ENCODE results near the gene CDH23. TPM values are rescaled to one million over a fixed set of nuclear protein-coding genes. Genes with fewer than 3 reads are reported as not detected.

CDH23 gene
- total RNA-seq, 1 donor, result 0.81 TPM

DNA sequence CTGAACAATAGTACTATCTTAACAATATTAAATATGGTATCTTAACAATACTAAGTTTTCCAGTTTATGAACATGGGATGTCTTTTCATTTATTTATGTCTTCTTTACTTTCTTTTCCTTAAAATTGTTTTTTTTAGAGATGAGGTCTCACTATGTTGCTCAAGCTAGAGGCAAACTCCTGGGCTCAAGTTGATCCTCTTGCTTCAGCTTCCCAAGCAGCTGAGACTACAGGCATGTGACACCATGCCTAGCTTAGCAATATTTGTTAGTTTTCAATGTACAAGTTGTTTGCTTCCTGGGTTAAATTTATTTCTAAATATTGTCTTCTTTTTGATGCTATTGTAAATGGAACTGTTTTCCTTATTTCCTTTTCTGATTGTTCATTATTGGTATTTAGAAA lies 16.9 kb downstream of the CDH23 start:
- DNase-seq (ENCODE audit: low read depth in 2 of 3, low spot score in 2 of 3), result no peak

DNA sequence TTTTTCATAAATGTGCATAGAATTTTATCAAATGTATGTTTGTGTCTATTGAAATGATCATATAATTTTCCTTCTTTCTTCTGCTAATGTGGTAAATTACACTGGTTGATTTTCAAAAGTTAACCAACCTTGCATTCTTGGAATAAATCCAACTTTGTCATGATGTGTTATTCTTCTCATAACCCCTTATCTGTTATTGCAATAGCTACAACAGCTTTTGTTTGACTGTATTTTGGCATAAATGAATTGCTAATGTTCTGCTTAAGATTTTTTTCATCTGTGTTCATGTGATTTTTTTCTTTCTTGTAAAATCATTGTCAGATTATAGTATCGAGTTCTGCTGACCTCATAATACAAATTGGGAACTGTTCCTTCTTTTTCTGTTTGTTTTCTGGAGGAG lies 17.6 kb downstream of the CDH23 start:
- no peak for DNase-seq (ENCODE audit: low read depth in 2 of 3, low spot score in 2 of 3)

DNA sequence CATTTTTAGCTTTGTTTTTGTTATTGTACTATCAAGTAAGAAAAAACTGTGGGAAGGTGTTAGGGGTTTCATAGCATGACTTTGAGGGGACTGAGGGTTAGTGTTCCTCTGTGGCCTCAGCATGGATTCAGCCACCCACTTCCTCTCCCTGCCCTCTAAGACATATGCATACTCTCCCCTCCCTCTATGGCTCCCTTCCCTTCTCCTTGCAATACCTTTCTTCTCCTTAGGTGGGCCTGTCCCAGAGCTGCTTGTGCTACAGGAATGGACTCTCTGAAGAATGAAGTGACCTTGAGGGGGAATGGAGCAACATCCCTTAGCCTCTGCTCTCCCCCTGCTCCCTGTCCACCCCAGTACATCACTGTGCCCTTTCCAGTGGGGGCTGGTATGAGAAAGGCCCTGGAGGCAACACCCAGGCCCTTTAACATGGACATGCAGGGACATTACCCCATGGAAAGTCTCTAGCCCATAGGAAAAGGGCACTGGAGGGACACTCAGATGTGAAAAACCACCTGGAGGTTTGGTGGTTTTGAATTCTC lies 22.4 kb downstream of the CDH23 start:
- DNase-seq (ENCODE audit: low read depth in 2 of 3, low spot score in 2 of 3), result no peak

DNA sequence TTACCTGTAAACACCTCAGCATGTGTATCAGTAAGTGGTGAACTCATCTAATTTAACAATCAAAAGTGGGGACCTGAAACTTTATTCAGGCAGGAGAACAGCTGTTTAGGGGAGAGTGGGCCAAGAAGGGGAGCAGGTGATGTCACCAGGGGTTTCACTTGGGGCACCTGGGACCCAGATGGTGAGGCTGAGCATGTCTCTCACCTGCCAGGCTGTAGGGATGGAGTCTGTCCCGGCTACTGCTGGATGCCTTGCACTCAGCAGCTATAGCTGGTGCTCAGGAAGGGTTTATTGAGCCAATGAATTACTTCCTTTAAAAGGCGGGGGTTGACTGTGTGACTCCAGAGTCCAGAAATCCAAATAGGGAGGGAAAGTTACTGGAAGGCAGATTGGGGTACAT lies 23.0 kb downstream of the CDH23 start:
- DNase-seq (ENCODE audit: low read depth in 2 of 3, low spot score in 2 of 3), result no peak

DNA sequence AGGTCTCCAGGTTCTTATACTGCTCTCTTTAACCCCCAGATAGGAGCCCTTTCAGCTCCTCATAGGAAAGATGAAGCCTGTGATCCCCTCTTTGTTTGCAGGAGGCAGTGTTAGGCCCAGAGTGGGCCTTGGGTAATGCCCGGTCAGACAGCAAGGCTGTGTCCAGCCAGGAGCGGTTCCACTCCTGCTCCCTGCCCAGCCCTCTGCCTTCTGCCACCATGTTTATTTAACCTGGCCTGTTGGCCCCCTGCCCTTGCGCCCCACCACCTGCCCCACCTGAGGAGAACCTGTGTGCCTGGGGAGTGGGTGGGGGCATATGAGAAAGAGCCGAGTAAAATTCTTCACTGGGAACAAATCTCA lies 24.3 kb downstream of the CDH23 start:
- no peak for DNase-seq (ENCODE audit: low read depth in 2 of 3, low spot score in 2 of 3)

DNA sequence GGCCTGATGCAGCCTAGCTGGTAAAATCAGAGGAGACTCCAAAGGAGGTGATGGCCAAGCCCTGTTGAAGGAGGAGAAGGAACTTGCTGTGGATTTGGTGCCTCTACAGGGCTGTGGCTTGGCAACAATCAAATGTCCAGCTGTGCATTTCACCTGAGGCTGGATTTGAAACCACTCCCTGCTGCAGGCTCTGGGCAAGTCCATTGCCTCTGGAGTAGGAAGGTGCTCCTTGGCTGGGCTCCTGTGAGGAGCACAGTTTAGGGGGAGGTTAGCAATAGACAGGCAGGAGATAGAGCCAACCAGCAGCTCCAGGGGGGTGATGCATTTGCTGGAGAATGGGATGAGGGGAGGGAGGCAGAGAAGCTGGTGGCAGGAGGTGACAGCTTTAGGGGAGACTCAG lies 26.5 kb downstream of the CDH23 start:
- DNase-seq (ENCODE audit: low read depth in 2 of 3, low spot score in 2 of 3), result no peak

DNA sequence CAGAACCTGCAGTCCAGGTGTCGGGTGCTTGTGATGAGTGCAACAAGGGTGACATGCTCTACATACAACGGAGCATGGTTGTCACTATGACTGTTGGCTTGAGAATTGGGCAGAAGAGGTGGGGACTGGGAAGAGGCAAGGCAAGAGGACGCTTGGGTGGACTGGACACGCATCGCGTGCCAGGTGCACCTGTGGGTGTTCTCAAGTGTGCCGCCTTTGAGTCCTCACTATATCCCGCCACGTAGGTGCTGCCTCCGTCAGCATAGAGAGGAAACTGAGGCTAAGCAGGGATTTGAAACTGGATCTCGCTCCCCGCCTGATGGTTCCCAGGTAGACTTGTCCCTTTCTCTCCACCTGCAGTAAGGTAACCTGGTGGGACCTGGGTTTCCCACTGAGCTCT lies 27.2 kb downstream of the CDH23 start:
- no peak for DNase-seq (ENCODE audit: low read depth in 2 of 3, low spot score in 2 of 3)

DNA sequence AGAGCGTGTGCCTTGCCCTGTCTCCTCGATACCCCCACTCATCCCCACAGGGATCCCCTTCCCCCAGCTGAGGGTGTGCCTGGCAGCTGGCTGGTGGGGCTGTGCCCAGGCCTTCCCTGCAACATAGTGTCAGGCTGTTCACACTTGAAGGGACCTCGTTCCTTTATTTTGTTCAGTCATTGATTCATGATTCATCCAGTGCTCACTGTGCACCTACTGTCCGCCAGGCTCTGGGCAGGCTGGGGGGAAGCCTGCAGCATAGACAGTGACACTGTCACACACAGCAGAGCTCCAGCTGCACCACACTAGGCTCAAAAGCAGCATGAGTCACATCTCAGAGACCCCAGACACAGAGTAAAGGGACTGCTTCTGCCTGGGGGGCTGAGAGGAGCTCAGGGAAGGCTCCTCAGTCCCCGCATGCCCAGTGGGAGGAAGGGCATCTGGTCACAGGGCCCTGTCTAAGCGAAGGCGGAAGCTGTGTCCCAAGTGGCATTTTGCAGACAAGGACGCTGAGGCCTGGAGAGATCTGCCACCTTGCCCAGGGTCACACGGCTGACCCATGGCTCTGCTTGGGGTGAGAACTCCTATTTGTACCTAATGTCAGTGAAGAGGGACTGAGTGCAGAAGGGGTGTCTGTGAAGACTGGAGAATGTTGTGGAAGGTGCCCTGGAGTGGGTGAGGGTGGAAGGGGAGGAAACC lies 27.9 kb downstream of the CDH23 start:
- DNase-seq (ENCODE audit: low read depth in 2 of 3, low spot score in 2 of 3), result no peak

DNA sequence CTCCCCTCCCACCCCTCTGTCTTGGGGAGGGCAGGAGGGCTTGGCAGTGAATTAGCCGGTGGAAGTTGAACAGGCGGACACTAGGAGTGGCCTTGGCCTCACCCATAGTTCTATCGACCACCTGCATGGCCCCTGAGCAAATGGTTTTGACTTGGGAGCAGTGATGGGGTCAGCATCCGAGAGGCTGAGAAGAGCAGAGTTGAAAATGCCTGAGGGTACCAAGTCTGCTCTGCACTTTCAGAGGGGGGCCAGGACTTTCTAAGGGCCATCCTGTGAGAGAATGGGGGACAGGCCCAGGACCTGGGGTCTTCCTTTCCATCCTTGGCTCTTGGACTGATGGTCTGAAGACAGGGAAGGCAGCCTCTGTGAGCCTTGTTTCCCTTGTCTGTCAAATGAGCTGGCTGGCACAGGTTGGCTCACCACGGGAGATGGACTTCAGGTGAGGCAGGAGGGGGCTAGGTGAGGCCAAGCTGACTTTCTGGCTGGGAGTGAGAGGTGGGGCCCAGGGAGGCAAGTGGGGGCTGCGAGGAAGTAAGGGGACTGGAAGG lies 29.4 kb downstream of the CDH23 start:
- no peak for DNase-seq (ENCODE audit: low read depth in 2 of 3, low spot score in 2 of 3)

DNA sequence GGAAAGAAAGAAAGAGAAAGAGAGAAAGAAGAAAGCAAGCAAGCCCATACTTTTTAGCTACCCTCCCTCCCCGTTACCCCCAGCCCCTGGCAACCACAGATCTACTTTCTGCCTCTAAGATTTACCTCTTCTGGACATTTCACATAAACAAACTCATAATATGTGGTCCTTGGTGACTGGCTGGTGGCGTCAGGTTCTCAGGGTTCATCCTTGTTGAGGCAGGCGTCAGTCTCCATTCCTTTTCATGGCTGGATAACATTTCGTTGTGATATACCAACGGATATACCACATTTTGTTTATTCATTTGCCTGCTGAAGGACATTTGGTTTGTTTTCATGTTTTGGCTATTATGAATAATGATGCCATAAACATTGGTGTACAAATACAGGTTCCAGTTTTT lies 30.5 kb downstream of the CDH23 start:
- DNase-seq (ENCODE audit: low read depth in 2 of 3, low spot score in 2 of 3), result no peak

DNA sequence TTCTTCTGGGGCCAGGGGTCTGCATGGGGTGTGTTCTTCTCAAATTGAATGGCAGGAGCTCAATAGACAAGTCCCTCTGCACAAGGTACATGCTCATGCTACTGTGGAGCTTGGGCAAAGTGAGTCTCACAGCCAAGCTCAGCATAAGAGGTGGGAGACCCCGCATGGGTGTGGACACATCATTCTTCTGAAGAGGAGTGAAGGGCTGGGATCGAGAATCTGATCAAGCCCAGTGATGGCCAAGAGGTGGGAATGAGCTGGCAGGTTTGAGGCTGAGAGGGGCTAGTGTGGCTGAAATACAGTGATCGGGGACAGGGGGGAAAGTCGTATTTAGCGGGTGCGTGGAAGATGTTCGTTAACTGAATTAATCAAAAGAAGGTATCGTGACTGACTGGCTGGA lies 32.6 kb downstream of the CDH23 start:
- DNase-seq (ENCODE audit: low read depth in 2 of 3, low spot score in 2 of 3), result no peak

DNA sequence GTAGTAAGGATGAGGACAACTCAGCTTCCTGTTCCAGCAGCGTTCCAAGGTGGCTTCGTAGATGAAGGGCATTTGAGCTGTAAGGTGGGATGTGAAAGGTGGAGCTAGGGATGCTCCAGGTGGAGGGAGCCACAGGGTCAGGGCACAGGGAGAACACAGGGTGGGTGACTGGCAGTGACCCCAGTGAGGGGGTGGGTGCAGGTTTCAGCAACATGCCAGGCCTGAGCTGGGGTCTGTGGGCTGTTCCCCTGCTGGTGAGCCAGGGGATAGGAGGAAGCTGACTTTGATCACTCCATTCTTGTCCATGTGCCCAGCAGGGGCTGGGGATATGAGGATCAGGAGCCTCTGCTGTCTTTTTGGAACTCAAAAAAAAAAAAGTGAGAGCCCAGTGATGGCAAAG lies 33.2 kb downstream of the CDH23 start:
- DNase-seq (ENCODE audit: low read depth in 2 of 3, low spot score in 2 of 3), result no peak

DNA sequence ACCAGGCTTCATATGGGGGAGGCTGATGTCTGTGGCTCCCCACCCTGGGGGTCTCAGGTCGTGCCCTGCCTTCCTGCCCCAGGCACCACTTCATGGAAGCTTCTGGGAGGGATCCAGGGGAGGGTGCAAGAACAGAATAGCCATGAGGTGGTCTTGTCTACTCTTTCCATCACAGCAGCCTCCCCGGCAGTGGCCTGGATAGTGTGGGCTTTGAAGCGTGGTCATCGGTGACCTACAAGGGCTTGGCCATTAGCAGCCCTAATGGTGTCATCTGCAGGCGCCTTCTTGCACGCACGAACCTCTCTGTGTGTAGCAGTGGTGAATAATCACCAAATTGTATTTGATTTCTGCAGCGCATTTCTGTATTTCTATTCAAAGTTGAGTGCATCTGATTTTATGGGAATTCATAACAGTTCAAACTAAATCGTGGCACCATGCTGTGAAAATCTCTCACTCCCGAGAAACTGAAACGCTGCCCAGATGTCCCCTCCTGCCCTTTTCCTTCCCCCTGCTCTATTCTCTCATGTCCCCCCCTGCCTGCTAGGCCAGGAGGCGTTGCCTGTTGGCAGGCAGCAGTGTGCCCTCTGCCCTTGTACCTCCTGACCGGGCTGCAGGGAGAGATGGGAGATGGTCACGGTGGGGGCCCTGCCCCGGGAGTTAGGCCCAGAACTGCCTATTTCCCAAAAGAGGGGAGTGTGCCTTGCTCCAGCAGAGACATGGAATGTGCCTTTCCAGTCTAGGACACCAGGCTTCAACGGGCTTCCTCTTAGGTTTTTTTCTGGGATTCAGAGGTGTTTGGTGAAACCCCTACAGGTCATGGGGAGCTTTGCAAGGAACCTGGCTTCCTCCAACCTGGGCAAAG lies 34.8 kb downstream of the CDH23 start:
- DNase-seq (ENCODE audit: low read depth in 2 of 3, low spot score in 2 of 3), result no peak

DNA sequence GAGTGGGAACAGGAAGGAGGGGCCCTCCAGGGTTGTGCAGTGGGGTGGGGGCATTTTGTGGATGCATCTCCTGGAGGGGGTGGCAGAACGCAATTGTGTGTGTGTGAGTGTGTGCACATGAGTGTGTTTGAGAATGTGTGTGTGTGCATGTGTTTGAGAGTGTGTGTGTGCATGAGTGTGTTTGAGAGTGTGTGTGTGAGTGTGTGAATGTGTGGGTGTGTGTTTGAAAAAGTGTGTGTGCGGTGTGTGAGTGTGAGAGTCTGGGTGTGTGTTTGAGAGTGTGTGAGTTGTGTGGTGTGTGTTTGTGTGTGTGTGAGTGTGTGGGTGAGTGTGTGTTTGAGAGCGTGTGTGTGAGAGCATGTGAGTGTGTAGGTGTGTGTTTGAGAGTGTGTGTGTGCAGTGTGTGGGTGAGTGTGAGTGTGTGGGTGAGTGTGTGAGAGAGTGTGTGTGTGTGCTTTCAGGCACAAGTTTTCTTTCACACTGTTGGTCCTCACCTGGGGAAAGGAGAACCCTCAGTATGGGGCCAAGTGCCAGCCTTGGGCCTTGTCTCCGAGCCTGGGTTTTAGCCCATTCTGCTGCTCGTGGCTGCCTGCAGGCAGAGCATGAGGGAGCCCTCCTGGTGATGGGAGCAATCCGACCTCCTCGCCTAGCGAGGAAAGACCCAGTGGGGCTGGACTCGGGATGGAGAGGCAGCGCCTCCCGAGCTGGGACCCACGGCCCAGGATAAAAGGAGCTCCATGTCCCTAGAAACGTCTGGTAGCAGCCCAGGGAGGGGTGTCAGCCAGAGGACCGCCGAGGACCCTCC lies 35.6 kb downstream of the CDH23 start:
- DNase-seq (ENCODE audit: low read depth in 2 of 3, low spot score in 2 of 3), result no peak

DNA sequence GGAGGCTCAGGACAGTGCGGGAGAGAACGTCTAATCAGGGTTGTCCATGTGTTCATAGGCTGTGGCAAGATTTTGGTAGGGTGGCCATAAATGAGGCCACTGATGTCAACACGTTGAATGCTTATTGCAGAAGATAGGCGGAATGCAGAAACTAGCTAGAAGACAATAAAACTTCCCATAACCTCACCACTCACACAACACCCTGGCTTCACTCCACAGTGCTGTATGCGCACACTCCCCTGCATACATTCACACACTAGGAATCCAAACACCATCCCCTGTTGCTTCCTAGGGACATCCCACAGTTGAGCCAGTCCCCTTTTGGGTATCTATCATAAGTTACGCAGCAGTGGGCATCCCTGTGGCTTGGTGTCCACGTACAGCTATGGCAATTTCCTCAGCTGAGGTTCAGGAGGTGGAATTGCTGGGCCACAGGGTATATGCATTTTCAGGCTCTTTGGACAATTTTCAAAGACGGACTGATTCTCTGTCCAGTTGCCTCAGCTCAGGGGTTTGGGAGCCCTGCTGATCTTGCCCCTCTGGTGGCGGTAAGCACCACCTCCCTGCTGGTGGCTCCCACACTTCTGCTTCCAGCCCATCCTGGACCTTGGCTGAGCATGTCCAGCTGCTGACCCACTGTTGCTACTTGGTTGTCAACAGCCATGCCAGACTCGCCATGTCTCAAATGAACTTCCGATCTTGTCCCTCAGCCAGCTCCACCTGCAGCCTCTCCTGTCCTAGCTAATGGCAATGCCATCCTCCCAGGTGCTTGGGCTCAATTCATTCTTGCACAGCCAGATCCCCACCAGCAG lies 36.4 kb downstream of the CDH23 start:
- no peak for DNase-seq (ENCODE audit: low read depth in 2 of 3, low spot score in 2 of 3)

DNA sequence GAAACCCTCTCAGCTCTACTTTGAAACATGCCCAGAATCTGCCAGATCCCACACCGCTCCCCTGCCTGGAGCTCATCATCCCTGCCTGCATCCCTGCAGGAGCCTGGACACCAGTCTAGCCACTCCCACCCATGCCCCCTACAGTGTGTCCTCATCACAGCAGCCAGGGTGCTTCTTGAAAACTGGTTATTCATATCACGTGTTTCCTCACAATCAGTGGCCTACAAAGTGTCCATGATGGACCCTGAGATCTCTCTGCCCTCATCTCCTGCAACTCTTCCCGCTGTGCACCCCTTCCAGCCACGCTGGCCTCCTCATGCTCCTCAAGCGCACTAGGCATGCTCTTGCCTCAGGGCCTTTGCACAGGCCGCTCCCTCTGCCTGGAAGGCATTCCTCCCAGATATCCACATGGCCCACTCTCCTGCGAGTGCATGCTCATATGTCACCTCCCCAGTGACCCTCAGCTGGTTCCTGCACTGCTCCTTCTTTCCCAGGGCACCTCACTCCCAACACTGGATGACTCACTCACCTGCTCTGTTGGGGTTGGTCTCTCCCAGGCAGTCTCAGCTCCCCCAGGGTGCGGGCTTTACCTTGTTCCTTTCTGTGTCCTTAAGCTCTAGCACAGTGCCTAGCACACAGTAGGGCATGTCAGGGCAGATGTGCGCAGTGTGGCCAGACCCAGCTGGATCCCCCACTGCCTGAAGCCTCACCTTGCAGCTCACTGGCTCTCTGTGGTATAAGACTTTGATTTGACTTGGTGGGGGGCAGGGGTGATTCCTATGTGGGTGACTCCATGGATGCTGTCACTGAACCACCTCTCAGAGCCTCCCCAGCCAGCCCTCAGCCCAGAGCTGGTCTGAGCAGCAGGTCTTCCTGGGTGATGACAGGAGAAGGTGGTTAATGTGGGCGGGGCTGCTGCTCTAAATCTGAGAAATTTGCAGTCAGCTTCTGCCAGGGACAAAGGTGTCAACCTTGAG lies 37.3 kb downstream of the CDH23 start:
- DNase-seq (ENCODE audit: low read depth in 2 of 3, low spot score in 2 of 3), result no peak

DNA sequence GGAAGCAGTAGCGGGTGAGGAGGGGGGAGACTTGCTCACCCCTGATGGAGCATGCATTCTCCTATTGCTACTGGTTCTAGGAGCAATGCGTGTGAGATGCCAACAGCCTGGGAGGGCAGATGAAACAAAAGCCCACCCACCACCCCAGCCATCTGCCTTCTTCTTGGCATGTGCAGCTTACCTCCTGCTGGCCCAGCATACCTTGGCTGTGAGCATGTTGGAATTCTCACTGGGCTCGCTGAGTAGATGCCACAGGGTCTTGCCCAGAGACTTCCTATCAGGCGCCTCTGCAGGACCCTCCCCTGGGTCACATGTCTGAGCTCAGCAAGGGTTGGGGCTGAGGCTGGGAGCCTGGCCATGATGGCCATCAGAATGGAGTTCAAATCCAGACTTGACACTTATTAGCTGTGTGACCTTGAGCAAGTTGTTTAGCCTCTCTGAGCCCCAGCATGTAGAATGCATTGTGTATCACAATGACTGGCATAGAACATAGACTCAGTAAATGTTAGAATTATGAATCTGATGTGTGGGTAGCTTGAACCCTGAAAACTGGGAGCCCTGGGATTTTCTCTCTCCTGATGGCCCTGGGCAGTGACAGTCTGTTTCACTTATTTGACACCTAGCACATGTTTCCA lies 38.2 kb downstream of the CDH23 start:
- DNase-seq (ENCODE audit: low read depth in 2 of 3, low spot score in 2 of 3), result no peak

DNA sequence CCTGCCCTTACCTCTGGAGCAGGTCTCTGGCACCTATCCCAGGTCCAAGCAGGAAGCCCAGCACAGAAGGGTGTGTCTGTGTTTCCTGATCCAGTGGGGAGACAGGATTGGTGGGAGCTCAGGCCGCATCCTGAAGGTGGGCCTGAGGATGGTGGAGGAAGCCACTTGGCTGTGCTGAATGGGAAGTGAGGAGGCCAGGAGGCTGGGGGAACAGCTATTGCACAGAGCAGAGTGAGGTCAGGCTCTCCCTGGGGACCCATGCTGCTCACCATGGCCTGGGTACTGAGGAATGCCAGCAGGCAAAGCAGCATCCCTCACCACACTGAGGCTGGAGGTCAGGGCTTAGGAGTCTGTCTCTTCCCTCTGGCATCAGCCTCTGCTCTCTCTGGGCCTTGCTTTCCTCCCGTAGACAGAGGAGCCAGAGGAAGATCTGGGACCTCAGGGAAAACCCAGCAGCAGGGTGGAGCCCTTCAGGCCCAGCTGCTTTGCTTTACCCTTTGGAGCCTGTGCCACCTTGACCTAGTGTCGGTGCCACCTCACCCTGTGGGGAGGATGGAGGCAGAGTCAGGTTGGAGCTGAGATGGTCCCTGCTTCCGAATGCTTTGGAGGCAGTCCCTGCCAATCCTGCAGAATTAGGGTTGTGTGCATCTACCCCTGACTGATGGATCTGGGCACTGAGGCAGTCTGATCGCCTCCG lies 39.0 kb downstream of the CDH23 start:
- DNase-seq (ENCODE audit: low read depth in 2 of 3, low spot score in 2 of 3), result no peak

Measured in hematopoietic multipotent progenitor cell (in vitro differentiated cells).